GM19452 (cell line): ENCODE data around the gene SNAPC3.

Experiments used
- ATAC-seq: cut with Tn5 transposase; IDR thresholded peaks from one replicate; pipeline ENCODE4 v1.9.1; 2021; ENCODE audit not compliant: unreplicated experiment

Gene SNAPC3

DNA sequence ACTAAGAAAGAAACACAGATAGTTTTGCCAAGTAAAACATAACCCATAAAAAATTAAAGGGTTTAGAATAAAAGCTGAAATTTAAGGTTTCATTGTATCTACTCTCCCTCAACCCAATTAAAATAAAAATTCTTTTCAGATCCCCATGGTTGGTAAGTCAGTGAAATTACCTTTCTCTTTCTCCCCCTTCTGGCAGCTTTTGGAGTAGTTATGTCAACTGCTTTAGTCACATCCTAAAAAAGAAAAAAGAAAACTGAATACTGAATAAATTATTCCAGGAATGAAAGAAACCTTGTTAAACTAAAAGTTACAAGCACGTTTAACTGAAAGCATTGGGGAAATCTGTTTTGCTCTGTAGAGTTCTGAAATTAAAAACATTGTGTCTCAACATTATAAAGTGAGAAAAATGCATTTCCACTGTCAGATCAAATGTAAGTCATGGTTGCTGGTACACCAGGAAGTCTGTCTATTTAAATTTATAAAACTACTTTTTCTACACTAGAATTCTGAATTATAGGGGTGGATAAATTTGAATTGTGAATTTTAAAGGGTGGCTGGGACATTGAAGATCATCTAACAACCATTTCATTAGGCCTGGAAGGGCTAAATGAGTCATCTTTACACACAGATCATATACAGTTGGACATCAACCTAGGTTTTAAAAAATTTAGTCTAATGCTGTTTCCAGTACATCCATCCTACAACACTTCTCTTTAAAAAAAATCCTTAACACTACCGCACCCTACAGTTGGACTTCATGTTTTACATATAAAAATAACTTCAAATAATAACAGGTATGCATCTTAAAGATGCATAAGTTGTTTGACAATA, 63.4 kb downstream of the SNAPC3 start:
- ATAC-seq = no peak

DNA sequence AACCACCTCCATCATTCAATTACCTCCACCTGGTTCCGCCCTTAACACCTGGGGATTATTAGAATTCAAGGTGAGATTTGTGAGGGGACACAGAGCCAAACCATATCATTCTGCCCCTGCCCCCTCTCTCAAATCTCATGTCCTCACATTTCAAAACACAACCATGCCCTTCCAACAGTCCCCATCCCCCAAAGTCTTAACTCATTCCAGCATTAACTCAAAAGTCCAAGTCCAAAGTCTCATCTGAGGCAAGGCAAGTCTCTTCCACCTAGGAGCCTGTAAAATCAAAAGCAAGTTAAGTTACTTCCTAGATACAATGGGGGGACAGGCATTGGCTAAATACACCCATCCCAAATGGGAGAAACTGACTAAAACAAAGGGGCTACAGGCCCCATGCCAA, 69.3 kb downstream of the SNAPC3 start:
- no peak for ATAC-seq

DNA sequence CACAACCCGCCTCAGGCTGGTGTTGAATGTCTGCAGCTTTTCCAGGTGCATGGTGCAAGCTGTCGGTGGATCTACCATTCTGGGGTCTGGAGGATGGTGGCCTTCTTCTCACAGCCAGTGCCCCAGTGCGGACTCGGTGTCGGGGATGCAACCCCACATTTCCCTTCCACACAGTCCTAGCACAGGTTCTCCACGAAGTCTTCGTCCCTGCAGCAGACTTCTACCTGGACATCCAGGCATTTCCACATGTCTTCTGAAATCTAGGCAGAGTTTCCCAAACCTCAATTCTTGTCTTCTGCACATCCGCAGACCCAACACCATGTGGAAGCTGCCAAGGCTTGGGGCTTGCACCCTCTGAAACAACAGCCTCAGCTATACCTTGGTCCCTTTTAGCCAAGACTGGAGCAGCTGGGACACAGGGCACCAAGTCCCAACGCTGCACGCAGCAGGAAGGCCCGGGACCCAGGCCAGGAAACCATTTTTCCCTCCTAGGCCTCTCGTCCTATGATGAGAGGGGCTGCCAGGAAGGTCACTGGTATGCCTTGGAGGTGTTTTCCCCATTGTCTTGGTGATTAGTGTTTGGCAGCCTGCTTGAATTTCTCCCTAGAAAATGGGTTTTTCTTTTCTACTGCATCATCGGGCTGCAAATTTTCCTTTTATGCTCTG, 69.9 kb downstream of the SNAPC3 start:
- no peak for ATAC-seq

DNA sequence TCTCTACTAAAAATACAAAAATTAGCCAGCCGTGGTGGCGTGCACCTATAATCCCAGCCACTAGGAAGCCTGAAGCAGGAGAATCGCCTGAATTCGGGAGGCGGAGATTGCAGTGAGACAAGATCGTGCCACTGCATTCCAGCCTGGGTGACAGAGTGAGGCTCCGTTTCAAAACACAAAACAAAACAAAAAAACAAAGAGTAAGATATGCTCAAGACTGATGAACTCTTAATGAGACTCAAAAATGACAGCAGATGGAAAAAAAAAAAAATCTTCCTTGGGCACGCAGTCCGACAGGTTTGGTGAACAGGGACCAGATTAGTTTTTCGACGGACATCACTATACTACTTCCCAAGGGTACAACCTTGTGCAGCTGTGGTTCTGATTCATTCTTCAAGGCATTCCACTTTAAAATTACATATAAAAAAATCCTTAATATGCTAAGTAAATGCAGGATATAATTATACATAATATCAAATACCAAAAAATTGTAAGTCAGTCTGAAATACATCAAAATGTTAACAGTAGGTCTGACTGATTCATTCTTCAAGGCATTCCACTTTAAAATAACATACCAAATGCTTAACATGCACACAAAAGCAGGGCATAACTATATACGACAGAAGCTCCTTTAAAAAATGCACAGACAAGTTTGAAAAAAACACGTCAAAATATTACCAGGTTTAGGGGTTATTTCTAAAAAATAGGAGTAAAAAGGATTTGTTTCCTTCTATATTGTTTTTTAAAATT, 75.7 kb downstream of the SNAPC3 start:
- ATAC-seq = no peak

DNA sequence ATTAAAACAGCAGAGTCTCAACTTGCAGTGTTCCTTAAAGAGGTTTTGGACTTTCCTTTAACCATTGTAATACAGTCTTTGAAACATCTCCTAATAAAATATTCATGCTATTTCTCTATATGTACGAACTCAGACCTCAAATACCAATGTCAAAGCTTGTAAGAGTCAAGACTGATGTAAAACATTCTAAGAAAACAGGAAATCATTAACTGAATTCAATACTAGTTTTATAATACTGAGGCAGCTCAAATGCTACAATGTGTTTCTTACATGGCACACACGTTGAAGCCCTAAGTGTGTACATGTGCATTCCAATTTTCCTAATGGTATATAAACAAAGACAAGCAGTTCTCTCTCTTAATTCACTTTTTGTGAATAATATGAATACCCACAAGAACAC, 76.5 kb downstream of the SNAPC3 start:
- no peak for ATAC-seq

DNA sequence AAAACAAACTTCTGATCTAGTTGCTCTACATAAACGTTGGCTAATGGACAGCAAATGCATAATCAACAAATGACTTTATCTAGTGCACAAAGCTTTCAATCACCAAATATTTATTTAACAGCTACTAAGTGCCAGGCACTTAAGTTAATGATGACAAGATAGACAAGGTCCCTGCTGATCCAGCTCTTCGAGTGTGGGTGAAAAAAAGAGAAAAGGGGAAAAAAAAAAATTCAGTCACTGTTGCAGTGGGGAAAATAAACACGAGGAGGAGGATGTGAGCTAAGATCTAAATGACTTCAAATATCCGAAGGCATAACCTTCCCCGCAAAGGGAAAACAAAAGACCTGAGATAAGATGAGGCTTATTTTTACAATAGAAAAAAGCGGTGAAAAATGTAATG, 78.5 kb downstream of the SNAPC3 start:
- ATAC-seq = no peak

DNA sequence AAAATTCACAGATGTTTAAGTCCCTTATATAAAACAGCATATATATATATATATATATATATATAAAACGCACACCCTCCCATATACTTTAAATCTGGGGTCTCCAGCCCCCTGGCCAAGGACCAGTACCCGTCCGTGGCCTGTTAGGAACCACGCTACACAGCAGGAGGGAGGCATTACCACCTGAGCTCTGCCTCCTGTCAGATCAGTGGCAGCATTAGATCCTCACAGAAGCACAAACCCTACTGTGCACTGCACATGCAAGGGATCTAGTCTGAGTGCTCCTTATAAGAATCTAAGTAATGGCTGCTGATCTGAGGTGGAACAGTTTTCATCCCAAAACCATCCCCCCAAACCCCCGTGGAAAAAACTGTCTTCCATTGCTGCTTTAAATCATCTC, 79.1 kb downstream of the SNAPC3 start:
- ATAC-seq = no peak

DNA sequence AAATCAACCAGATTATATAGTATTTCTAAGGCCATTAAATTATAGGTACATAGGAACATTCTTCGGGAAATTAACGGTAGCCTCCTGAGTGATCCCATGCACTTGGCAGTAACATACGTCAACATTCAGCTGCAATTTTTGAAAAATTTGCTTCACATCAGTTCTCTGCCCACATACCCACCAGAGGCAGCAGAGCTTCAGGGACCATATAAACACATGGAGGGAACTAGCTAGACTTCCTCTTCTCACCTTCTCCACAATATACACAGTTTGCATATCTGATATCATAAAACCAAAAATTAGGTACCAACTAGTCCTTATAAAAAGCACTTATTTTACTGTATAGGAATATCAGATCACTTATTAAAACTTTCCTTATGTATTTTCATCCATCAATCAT, 83.2 kb downstream of the SNAPC3 start:
- ATAC-seq = no peak

DNA sequence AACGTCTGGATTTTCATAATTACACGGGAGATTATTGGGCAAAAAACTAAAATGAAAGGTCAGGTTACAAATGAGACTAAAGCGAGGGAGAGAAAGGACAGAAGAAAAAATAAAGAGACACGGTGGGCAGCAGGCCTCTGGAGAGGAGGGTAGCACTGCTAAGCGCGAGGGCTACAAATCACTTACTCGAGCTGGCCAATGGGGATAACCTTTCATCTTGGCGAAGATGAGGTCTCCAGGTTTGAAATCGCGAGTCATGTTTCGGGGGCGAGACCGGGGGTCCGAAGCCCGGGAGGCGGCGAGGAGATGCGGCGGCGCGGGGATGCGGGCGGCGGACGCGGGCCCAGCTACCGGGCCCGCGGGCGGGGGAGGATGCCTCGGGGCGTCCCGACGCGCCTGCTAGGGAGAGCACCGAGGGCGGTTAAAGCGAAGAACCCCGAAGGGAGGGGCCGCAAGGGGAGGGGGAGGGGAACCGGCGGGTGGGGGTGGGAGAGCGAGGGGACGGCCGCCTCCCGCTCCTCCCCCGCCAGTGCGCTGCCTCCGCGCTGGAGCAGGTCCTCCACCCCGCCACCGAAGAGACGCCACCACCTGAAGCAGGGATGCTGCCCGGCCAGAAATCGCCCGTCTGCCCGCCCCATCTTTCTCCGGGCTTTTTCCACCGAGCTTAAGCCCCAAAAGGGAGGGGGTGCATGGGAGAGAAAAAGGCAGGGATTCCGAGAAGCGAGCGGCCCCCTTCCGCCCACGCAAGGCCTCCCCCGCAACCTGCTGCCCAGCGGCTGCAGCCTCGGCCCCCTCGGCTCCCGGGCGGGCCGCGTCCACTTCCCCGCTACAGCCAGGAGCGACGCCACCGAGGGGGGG, 87.5 kb downstream of the SNAPC3 start:
- ATAC-seq = peak; percentile 45

DNA sequence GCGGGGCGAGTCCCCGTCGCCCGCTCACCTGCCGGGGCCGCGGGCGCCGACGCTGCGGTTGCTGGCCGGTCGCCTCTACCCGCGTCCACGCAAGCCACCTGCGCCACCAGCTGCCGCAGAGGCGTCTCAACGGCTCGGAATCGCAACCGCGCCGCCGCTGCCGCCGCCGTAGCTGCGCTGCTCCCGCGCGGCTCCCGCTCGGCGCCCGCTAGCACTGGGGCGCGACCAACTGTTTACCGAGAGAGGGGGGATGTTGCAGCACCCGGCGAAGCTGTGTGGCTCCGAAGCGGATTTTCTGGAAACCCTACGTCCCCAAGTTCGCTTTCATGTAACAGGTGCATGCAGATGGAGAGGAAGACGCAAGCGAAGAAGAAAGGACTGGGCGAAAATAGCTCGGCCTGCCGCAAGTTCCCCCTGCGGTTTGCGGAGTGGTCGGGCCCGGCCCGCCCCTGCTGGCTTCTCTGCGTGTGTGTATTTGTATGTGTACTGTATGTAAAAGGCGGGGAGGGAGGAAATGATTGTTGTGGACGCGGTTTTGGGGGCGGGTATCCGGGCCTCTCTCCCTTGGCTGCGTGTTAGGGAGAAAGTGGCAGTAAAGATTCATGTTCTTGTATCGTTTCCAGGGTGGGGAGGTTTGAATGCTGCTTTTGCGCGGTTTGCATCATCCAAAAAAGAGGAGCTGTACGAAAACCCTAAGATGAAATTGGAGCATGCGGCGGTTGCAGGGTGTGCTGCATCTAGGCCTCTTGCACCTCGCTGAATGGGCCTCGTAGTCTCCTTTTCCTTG, 88.3 kb downstream of the SNAPC3 start, which contains the start of gene PSIP1:
Gene PSIP1, minus strand, starts transcription at position 182 of the 787 bp plus-strand sequence. CDS start 782 bp downstream, outside the sequence.
- ATAC-seq = peak; percentile 80
